Measurements from ENCODE around the gene IRF2BP2. TPM values are rescaled to one million over a fixed set of nuclear protein-coding genes. Genes with fewer than 3 reads are reported as not detected.
"Not testable (repeated sequence)": the region's sequence is repeated elsewhere in the genome, so short reads cannot be mapped to it uniquely, and the experiment has no call there.

IRF2BP2 gene
- total RNA-seq, 3 donors from 2014 or later = 69.3 to 86.1 (median 75.2) TPM

- H3K27me3 Mint-ChIP-seq (ENCODE audit: low read depth) = no peaks in the 10 kb centered on the region
Observed at GRCh38 chr1:234604495-234605398, 5.2 kb downstream of the IRF2BP2 start.

GRCh38 chr1:234603221-234604204, 6.5 kb downstream of the IRF2BP2 start:
- DNase-seq (no peak), ATAC-seq (no peak)
- peak overlapping the region; percentile 95 for H3K4me3 Mint-ChIP-seq
- H3K9me3 Mint-ChIP-seq = no peaks in the 10 kb centered on the region
- peaks cover 76% of the 10 kb centered on the region for H3K4me1 Mint-ChIP-seq (ENCODE audit: low read depth)
- no peaks in the 10 kb centered on the region for H3K27me3 Mint-ChIP-seq (ENCODE audit: low read depth)
- H3K36me3 Mint-ChIP-seq (ENCODE audit: insufficient read depth) = peaks cover 43% of the 10 kb centered on the region

More at GRCh38 chr1:234604495-234605398, 5.2 kb downstream of the IRF2BP2 start:
- peak overlapping the region; percentile 95 for H3K4me3 Mint-ChIP-seq
- peak; percentile 12 to 18 for ATAC-seq
- no peak for DNase-seq
- peaks cover 43% of the 10 kb centered on the region for H3K36me3 Mint-ChIP-seq (ENCODE audit: insufficient read depth)
- no peaks in the 10 kb centered on the region for H3K9me3 Mint-ChIP-seq
- peaks cover 65% of the 10 kb centered on the region for H3K4me1 Mint-ChIP-seq (ENCODE audit: low read depth)

GRCh38 chr1:234602334-234603220, 7.4 kb downstream of the IRF2BP2 start:
- H3K9me3 Mint-ChIP-seq = no peaks in the 10 kb centered on the region
- no peaks in the 10 kb centered on the region for H3K27me3 Mint-ChIP-seq (ENCODE audit: low read depth)
- ATAC-seq = peak; percentile 28 to 29
- no peak for DNase-seq
- H3K36me3 Mint-ChIP-seq (ENCODE audit: insufficient read depth) = peaks cover 36% of the 10 kb centered on the region
- peak overlapping the region; percentile 70 for H3K4me3 Mint-ChIP-seq
- H3K4me1 Mint-ChIP-seq (ENCODE audit: low read depth) = peaks cover 78% of the 10 kb centered on the region

GRCh38 chr1:234601301-234602017, 8.5 kb downstream of the IRF2BP2 start:
- Mint-ChIP-seq H3K36me3 (ENCODE audit: insufficient read depth) (peaks cover 27% of the 10 kb centered on the region), H3K9me3 (no peaks in the 10 kb centered on the region), H3K4me1 (ENCODE audit: low read depth) (peaks cover 69% of the 10 kb centered on the region), H3K4me3 (peak overlapping the region; percentile 73), H3K27me3 (ENCODE audit: low read depth) (no peaks in the 10 kb centered on the region)
- DNase-seq (no peak), ATAC-seq (no peak)

GRCh38 chr1:234600418-234601281, 9.3 kb downstream of the IRF2BP2 start:
- peaks cover 62% of the 10 kb centered on the region for H3K4me1 Mint-ChIP-seq (ENCODE audit: low read depth)
- DNase-seq (no peak), ATAC-seq (no peak)
- peaks cover 19% of the 10 kb centered on the region for H3K36me3 Mint-ChIP-seq (ENCODE audit: insufficient read depth)
- peak overlapping the region; percentile 73 for H3K4me3 Mint-ChIP-seq
- no peaks in the 10 kb centered on the region for H3K9me3 Mint-ChIP-seq
- H3K27me3 Mint-ChIP-seq (ENCODE audit: low read depth) = no peaks in the 10 kb centered on the region

GRCh38 chr1:234599617-234600417, 10.2 kb downstream of the IRF2BP2 start:
- Mint-ChIP-seq H3K9me3 (no peaks in the 10 kb centered on the region), H3K36me3 (ENCODE audit: insufficient read depth) (peaks cover 14% of the 10 kb centered on the region), H3K27me3 (ENCODE audit: low read depth) (no peaks in the 10 kb centered on the region), H3K4me3 (peak overlapping the region; percentile 85), H3K4me1 (ENCODE audit: low read depth) (peaks cover 59% of the 10 kb centered on the region)
- ATAC-seq (peak; percentile 80 to 88), DNase-seq (peak; percentile 68)

GRCh38 chr1:234598974-234599616, 10.9 kb downstream of the IRF2BP2 start:
- H3K36me3 Mint-ChIP-seq (ENCODE audit: insufficient read depth) = peaks cover 11% of the 10 kb centered on the region
- DNase-seq (no peak), ATAC-seq (no peak)
- no peaks in the 10 kb centered on the region for H3K9me3 Mint-ChIP-seq
- no peaks in the 10 kb centered on the region for H3K27me3 Mint-ChIP-seq (ENCODE audit: low read depth)
- H3K4me1 Mint-ChIP-seq (ENCODE audit: low read depth) = peaks cover 58% of the 10 kb centered on the region
- peak overlapping the region; percentile 85 for H3K4me3 Mint-ChIP-seq

GRCh38 chr1:234597894-234598293, 12.1 kb downstream of the IRF2BP2 start:
- no peaks in the 10 kb centered on the region for H3K27me3 Mint-ChIP-seq (ENCODE audit: low read depth)
- DNase-seq (peak; percentile 59), ATAC-seq (peak in 1 of 2 donors; percentile 11)
- no peak overlapping the region for H3K4me3 Mint-ChIP-seq
- H3K4me1 Mint-ChIP-seq (ENCODE audit: low read depth) = peaks cover 53% of the 10 kb centered on the region
- peaks cover 5% of the 10 kb centered on the region for H3K36me3 Mint-ChIP-seq (ENCODE audit: insufficient read depth)
- no peaks in the 10 kb centered on the region for H3K9me3 Mint-ChIP-seq

- no peak overlapping the region for H3K4me3 Mint-ChIP-seq
- H3K9me3 Mint-ChIP-seq = no peaks in the 10 kb centered on the region
- peaks cover 33% of the 10 kb centered on the region for H3K4me1 Mint-ChIP-seq (ENCODE audit: low read depth)
- no peak for ATAC-seq
- DNase-seq = no peak
- H3K27me3 Mint-ChIP-seq (ENCODE audit: low read depth) = no peaks in the 10 kb centered on the region
- H3K36me3 Mint-ChIP-seq (ENCODE audit: insufficient read depth) = no peaks in the 10 kb centered on the region
Observed at GRCh38 chr1:234595899-234596298, 14.1 kb downstream of the IRF2BP2 start.

- peaks cover 26% of the 10 kb centered on the region for H3K4me1 Mint-ChIP-seq (ENCODE audit: low read depth)
- H3K27me3 Mint-ChIP-seq (ENCODE audit: low read depth); ATAC-seq; H3K36me3 Mint-ChIP-seq (ENCODE audit: insufficient read depth); H3K9me3 Mint-ChIP-seq; DNase-seq; H3K4me3 Mint-ChIP-seq: not testable (repeated sequence)
Observed at GRCh38 chr1:234594575-234594974, 15.4 kb downstream of the IRF2BP2 start.

GRCh38 chr1:234593771-234594504, 16.0 kb downstream of the IRF2BP2 start:
- H3K36me3 Mint-ChIP-seq (ENCODE audit: insufficient read depth) = no peaks in the 10 kb centered on the region

More at GRCh38 chr1:234593771-234594504, 16.0 kb downstream of the IRF2BP2 start:
- Mint-ChIP-seq H3K9me3 (no peaks in the 10 kb centered on the region), H3K27me3 (ENCODE audit: low read depth) (peaks cover 1% of the 10 kb centered on the region), H3K4me3 (no peak overlapping the region), H3K4me1 (ENCODE audit: low read depth) (peaks cover 22% of the 10 kb centered on the region)
- no peak for ATAC-seq
- DNase-seq = no peak

Data from activated T-cell treated with anti-CD3 and anti-CD28 coated beads, Interleukin-2, amount 50 U/mL, for 4 hours (primary cell).